ENCODE results near the gene GAS1.

The GAS1 gene

GRCh38 chr9:86924206-86924605, 23.1 kb downstream of the GAS1 start:
- DNase-seq, result no peak

DNA sequence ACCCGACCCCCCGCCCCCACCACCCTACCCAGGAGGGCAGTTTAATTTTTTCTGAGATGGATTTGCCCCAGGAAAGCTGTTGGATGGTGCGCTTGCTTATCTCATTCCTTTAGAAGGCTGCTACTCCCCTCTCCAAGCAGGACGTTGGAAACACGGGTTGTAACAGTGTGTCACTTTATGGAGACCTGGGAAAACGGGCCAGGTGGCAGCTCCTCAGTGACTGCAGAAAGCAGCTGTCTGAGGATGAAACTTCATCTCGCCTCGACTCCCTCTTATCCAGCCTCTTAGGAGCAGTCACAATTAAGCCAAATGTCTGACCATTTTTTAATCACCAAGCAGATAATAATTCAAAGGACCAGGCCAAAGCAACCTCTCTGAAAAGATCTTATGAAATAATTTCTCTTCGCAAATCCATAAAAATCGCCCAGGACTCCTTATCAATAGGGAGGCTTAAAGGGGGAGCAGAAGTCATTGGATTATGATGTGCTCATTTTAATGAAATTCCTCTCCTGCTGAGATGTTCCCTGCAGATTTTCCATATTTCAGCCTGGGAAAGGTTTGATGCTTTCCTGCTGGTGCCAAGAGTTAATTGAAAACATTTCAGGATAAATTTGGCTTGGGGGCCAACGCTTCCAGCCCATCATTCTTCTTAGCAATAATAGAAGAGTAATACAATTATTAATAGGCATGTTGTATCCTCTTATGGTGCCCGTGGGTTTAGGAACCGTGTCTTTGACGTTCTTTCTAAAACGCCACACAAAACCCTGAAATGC, 26.0 kb downstream of the GAS1 start:
- DNase-seq, result no peak

GRCh38 chr9:86918556-86918955, 28.8 kb downstream of the GAS1 start:
- DNase-seq, result no peak

DNA sequence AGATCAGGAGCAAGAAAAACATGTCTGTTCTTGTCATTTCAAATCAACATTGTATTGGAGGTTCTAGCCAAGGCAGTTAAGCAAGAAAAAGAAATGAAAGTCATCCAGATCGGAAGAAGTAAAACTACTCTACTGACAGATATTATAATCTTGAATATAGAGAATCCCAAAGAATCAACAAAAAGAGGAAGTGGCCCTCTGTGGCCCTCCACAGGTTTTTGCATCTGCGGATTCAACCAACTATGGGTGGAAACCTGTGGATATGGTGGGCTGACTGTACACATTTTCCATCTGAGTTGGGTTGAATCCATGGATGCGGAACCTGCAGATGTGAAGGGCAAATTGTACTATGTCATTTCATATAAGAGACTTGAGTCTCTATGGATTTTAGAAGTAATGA, 35.1 kb downstream of the GAS1 start:
- DNase-seq, result no peak

DNA sequence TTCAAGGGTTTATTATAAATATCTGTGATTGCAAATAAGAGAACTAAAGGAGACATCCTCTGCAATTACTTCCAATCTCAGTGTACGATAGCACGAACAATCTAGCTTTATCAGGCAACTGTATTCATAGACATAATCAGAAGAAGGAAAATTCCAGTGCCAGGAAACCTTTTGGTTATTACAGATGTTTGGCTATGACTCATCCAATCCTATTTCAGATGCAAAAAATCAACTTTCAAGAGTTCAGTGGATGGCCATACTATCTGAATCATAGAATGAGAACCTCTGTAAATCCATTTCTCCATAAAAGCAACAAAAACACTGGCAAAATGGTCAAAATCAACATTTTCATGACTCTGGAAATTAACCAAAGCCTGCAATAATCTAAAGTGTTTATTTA, 37.9 kb downstream of the GAS1 start:
- DNase-seq, result no peak

DNA sequence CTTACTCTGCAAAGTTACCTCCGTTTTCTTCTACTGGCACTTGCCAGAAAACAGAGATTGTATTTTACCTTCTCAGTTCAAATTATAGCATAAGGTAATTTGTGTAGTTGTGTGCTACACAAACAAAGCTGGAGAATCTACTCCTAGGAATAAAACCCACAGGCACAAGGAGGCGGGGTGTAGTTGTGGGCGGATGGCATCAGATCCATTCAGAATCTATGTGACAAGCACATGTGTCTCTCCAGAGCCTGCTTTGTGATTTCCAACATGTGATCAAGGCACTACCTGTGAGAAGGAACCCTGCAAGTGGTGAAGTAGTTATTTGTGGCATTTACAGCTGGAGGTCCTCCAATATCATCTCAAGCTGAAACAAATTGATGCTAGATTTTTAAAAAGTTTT, 39.0 kb downstream of the GAS1 start:
- no peak for DNase-seq

GRCh38 chr9:86907346-86907745, 40.0 kb downstream of the GAS1 start:
- DNase-seq, result no peak

DNA sequence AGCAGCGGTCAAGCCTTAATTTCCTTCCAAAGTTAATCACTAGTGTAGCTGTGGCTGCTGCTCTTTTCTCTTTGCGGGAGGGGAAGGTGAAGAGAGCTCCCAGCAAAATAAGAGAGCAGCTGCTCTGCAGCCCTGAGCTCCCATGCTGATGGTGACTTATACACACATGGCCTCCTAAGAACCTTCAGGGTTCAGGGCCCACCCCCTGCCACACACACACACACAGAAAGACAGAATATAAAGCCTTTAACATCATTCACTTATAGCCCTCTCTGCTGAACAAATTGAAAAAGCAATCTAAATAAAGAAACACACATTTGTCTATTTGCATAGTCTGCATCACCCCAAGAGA, 43.6 kb downstream of the GAS1 start:
- no peak for DNase-seq

GRCh38 chr9:86902991-86903733, 44.1 kb downstream of the GAS1 start:
- DNase-seq, result no peak

DNA sequence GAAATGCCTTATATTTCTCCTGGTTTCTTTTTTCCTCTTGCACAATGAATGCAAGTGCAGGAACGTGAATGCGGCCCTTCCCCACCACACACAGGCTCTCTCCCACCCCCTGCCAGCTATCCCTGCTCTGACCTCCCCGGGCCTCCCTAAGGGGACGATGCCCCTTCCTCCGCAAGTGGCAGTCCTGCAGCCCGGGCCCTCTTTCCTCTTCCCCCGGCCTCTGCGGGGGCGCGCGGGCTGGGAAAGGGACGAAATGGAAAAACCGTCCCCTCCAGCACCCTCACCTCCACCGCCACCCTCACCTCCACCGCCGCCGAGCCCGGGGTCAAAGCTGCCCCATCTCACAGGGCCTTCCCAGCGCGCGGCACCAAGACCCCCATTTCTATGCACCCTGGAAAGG, 44.7 kb downstream of the GAS1 start:
- no peak for DNase-seq

DNA sequence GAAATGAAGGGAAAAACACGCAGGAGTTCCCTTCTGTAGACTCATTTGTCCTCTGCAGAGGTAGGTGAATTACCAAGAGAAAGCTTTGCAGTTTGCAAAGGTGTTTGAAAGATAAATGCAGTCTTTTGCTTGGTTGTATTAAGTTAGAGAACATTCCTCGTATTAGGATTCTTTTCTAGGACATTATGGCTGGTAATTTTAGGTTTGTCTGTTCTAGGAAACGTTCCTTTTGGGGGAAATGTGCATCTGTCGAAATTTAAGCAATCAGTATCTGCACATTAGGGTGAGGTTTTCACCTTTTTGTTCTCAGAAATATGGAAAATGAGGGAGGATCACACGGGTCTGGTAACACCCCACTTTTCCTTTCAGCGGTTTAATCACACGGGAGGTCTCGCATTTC, 45.1 kb downstream of the GAS1 start:
- no peak for DNase-seq

DNA sequence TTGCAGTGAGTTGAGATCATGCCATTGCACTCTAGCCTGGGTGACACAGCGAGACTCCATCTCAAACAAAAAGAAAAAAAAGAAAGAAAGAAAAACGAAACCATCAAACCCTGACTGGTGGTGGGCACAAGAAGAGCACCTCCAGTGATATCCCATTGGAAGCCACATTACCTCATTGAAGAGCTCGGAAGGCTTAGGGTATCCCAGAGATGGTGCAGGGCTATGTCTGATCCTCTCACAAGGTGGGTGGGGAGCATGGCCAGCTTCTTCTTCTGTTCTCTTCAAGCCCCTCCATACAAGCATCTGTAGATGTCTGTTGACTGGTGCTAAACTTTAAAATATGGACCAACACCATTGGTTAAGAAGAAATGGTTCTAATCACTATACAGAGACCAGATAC, 45.8 kb downstream of the GAS1 start:
- DNase-seq, result no peak
